Fibroblast of pulmonary artery (primary cell): Measurements from ENCODE around the gene PFKL.

Experiments used
- DNase-seq: peaks from one replicate; pipeline ENCODE4 v3.0.0-alpha.2; 2010; ENCODE audit warnings: low read depth
- H3K4me3 ChIP-seq: replicated peaks from 2 replicates; pipeline ENCODE4 v1.5.1; 2011; ENCODE audit warnings: low read depth, mild to moderate bottlenecking, control low read depth, low read length, moderate library complexity
- TF ChIP-seq, protein P1 (sequence below): IDR thresholded peaks from 2 replicates; pipeline ENCODE4 v1.5.1; 2011; ENCODE audit warnings: mild to moderate bottlenecking, control low read depth, low read length, inconsistent platforms; ENCODE audit errors: missing control alignments

Gene PFKL

DNA sequence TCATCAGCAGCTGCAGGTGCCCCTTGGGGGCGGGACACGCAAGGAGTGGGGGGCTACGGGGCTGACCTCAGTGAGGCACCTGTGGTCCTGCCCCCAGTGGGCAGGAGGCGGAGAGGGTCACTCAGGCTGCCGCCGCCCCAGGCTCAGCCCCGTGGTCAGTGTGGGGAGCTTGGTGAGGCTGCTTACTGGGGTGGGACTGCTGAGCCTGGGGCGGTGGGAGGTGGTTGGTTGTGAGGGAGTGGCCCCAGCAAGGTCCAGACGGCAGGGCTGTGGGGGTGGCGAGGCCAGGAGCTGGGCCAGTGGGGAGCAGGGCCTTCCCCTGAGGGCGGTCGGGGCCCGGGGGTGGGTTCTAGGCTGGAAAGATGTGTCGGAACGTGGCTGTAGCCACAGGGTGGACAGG is 14.3 kb downstream of the PFKL start:
- TF ChIP-seq, protein P1, sequence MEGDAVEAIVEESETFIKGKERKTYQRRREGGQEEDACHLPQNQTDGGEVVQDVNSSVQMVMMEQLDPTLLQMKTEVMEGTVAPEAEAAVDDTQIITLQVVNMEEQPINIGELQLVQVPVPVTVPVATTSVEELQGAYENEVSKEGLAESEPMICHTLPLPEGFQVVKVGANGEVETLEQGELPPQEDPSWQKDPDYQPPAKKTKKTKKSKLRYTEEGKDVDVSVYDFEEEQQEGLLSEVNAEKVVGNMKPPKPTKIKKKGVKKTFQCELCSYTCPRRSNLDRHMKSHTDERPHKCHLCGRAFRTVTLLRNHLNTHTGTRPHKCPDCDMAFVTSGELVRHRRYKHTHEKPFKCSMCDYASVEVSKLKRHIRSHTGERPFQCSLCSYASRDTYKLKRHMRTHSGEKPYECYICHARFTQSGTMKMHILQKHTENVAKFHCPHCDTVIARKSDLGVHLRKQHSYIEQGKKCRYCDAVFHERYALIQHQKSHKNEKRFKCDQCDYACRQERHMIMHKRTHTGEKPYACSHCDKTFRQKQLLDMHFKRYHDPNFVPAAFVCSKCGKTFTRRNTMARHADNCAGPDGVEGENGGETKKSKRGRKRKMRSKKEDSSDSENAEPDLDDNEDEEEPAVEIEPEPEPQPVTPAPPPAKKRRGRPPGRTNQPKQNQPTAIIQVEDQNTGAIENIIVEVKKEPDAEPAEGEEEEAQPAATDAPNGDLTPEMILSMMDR = no peak
- no peak for DNase-seq
- no peak overlapping the region for H3K4me3 ChIP-seq

DNA sequence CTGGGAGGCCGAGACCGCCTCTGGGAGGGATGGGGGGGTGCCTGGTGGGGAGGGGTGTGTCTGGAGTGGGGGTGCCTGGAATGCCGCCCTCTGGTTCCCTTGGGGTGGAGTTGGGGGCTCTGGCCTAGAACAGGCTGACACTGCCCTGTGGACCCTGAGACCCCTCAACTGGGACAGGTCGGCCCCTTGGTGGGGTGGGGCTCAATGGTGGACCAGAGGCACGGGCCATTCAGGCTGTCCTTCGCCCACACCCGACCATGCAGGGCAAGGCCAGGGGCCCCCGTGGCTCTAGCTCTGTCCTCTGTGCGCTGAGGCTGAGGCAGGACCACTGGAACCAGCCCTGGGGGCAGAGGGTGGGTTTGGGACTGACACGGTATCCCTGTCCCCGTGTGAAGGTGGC is 14.7 kb downstream of the PFKL start:
- H3K4me3 ChIP-seq = no peak overlapping the region
- DNase-seq = no peak
- TF ChIP-seq, protein P1 = no peak

DNA sequence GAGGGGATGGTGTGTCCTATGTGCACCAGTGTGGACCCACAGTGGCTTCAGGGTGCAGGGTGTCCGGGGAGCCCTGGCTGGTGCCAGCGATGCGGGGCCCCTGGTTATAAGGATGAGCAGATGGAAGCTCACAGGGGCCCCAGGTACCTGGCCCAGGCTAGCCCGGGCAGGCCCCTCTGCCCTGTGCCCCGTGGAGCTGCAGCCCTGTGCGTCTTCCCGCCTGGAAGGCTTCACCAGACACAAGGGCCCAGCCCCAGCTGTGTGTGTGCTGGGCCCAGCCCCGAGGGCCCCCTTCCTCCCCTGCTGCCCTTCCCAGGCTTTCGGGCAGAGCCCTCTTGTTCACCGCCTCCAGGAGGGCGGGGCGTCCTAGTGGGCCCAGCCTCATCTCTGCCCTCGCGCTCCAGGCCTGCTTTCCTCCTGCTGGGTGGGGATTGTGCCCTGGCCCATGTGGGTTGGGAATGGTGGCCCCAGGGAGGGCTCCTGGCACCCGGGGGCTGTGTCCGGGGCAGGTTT is 15.9 kb downstream of the PFKL start:
- TF ChIP-seq, protein P1 = no peak

DNA sequence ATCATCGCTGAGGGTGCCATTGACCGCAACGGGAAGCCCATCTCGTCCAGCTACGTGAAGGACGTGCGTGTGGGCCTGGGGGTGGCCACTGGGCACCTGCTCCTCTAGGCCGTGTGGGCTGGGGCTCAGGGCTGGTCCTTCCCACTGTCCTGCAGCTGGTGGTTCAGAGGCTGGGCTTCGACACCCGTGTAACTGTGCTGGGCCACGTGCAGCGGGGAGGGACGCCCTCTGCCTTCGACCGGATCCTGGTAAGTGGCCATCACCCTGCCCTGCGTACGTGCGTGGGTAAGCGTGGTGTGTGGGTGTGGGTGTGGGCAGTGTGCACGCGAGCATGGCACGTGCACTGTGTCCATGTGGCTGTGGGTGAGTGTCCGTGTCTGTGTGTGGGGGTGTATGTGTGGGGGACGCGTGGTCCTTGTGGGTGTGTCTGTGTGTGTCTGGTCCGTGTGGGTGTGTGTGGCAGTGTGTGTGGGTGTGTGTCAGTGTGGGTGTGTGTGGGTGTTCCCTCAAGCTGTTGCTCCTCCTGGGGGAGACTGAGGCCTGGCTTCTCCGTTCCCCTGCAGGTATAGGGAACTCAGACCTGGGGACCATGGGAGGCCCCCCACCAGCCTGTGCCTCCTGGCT is 16.5 kb downstream of the PFKL start:
- no peak overlapping the region for H3K4me3 ChIP-seq
- DNase-seq = no peak
- TF ChIP-seq, protein P1 = no peak

More for the DNA sequence above, 15.9 kb downstream of the PFKL start:
- no peak overlapping the region for H3K4me3 ChIP-seq
- no peak for DNase-seq

DNA sequence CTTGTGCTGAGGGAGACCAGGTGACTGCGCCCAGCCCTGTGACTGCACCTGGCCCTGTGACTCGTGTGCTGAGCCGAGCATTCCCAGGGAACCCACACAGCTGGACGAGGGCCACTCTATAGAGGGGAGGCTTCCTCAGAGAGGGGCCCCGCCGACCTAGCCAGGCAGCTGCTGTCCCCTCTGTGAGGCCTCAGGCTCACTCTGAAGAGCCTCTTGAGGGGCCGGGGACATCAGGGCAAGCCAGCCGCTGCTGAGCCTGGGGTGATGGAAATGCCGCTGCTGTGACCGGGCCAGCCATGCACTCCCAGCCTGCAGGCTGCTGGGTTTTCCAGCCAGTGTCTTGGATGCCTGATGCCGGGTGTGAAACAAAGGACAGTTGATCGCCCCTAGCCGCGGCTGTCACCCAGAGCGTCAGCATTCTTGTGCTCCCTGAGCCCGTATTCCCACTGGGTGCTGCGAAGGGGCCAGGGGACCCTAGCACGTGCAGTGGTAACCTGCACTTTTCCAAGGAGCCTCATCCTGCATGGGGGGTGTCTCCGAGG is 17.5 kb downstream of the PFKL start:
- no peak for DNase-seq
- TF ChIP-seq, protein P1 = no peak
- no peak overlapping the region for H3K4me3 ChIP-seq

- no peak for DNase-seq
- TF ChIP-seq, protein P1 = no peak
- no peak overlapping the region for H3K4me3 ChIP-seq
These were observed 18.0 kb downstream of the PFKL start for GRCh38 chr21:44317871-44318270.
